OCI-LY7 (cell line): Measurements from ENCODE around the gene MAML3. TPM values are rescaled to one million over a fixed set of nuclear protein-coding genes. Genes with fewer than 3 reads are reported as not detected.

Source experiments
- BruUV-seq: library from RNA; stranded (reverse); fragments of 400-500 nt; replicated peaks from 2 replicates; lab custom pipeline; 2021; lab: Mats Ljungman, UMichigan
- CTCF ChIA-PET: fragments of 300-600 bp; sonication (Branson Sonifier 250); formaldehyde crosslinking; loops from one replicate; lab custom pipeline; 2022; ENCODE audit warnings: antibody characterized with exemption; ENCODE audit not compliant: unreplicated experiment; lab: Charles Lee
- POLR2A ChIA-PET: fragments of 300-600 bp; sonication (Branson Sonifier 250); formaldehyde crosslinking; loops from one replicate; lab custom pipeline; 2022; ENCODE audit warnings: antibody characterized with exemption; lab: Charles Lee
- DNase-seq: peaks from one replicate; pipeline ENCODE4 v3.0.0-alpha.2; 2015; ENCODE audit warnings: low spot score
- H2AFZ ChIP-seq: fragments of 200-600 bp; sonication (generic), shearing (Covaris generic); 2 replicates; pipeline ENCODE4 v1.6.1; 2014; ENCODE audit warnings: mild to moderate bottlenecking, antibody characterized with exemption, low read length, moderate library complexity
- H3K27ac ChIP-seq: fragments of 200-600 bp; sonication (generic); 2 replicates; pipeline ENCODE4 v1.5.1; 2014; ENCODE audit warnings: mixed run types, low read depth, mild to moderate bottlenecking, moderate library complexity, low read length, inconsistent platforms; ENCODE audit not compliant: poor library complexity, severe bottlenecking
- H3K36me3 ChIP-seq: fragments of 200-600 bp; sonication (generic); 2 replicates; pipeline ENCODE4 v1.6.1; 2014; ENCODE audit warnings: mild to moderate bottlenecking, antibody characterized with exemption, low read length, moderate library complexity, mixed read lengths; ENCODE audit not compliant: insufficient read depth
- H3K4me1 ChIP-seq: fragments of 200-600 bp; sonication (generic); 2 replicates; pipeline ENCODE4 v1.5.1; 2014; ENCODE audit warnings: mild to moderate bottlenecking, low read length; ENCODE audit not compliant: insufficient read depth, poor library complexity, severe bottlenecking
- H3K4me2 ChIP-seq: fragments of 200-600 bp; sonication (generic); 2 replicates; pipeline ENCODE4 v1.6.1; 2014; ENCODE audit warnings: mild to moderate bottlenecking, low read length
- H3K4me3 ChIP-seq: fragments of 200-600 bp; sonication (generic); 2 replicates; pipeline ENCODE4 v1.5.1; 2014; ENCODE audit warnings: mild to moderate bottlenecking, low read depth, low read length; ENCODE audit not compliant: poor library complexity, severe bottlenecking
- H3K79me2 ChIP-seq: fragments of 200-600 bp; sonication (generic); 2 replicates; pipeline ENCODE4 v1.6.1; 2016; ENCODE audit warnings: low read depth, mild to moderate bottlenecking, low read length, moderate library complexity, mixed read lengths; ENCODE audit not compliant: insufficient read depth
- H3K9me2 ChIP-seq: fragments of 200-600 bp; sonication (generic); 2 replicates; pipeline ENCODE4 v1.6.1; 2016; ENCODE audit warnings: mild to moderate bottlenecking, low read length, mixed read lengths; ENCODE audit not compliant: insufficient read depth
- H3K9me3 ChIP-seq: fragments of 200-600 bp; sonication (generic); 2 replicates; pipeline ENCODE4 v1.6.1; 2014; ENCODE audit warnings: mild to moderate bottlenecking, mixed run types, low read length, mixed read lengths
- H4K20me1 ChIP-seq: fragments of 200-600 bp; sonication (generic); 2 replicates; pipeline ENCODE4 v1.6.1; 2014; ENCODE audit warnings: mild to moderate bottlenecking, antibody characterized with exemption, low read length, moderate library complexity, mixed read lengths; ENCODE audit not compliant: insufficient read depth
- EZH2phosphoT487 ChIP-seq: fragments of 200-600 bp; sonication (generic); IDR thresholded peaks from 2 replicates; pipeline ENCODE4 v1.6.1; 2018; ENCODE audit warnings: low read depth, borderline replicate concordance, mild to moderate bottlenecking, mixed run types, antibody characterized with exemption, low read length, moderate library complexity, mixed read lengths
- intact Hi-C: fragments of 100-400 bp; cut with micrococcal nuclease; formaldehyde crosslinking; loops from one replicate; pipeline ENCODE4 v1.10.0; 2022; ENCODE audit not compliant: unreplicated experiment
- total RNA-seq, 2 experiments: library from RNA; depleted of rRNA in 1 of 2; stranded (reverse); fragments of >200 nt in 1 of 2; shearing (Covaris generic) in 1 of 2; gene quantifications; 2 replicates each; pipeline ENCODE4 v1.2.3, GENCODE V29; 2014 to 2022
- TF ChIP-seq, protein P1 (sequence below): fragments of 200-600 bp; sonication (generic); conservative IDR thresholded peaks from 2 replicates; pipeline ENCODE4 v1.5.1; 2014; ENCODE audit warnings: mild to moderate bottlenecking, antibody characterized with exemption, low read length, moderate library complexity, mixed read lengths

Gene MAML3
- total RNA-seq, 2 experiments from 2014 or later: 0.80 to 1.2 TPM

DNA sequence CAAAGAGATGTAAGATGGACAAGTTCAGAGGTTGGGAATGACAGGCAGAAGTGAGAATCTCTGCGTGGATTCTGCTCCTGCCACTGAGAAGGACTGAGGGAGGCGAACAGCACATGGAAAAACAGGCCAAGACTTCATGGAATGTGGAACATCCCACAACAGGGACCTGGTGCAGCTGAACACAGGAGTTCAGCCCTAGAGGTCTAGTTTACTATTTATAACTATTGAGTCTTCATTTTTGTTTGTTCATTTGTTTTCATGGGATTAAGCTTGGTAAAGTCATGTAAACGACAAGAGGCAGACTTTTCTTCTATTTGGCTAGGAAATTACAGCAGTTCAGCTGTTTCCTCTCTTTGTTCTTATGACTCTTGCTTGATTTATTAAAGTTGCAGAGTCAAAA is 234.5 kb downstream of the MAML3 start:
- H3K36me3 ChIP-seq: no peaks in the 10 kb centered on the region
- H3K27ac ChIP-seq: no peak overlapping the region
- CTCF ChIA-PET: no interaction called here
- no peaks in the 10 kb centered on the region for H4K20me1 ChIP-seq
- no peaks in the 10 kb centered on the region for H3K9me3 ChIP-seq
- no TSS peak for BruUV-seq
- POLR2A ChIA-PET: no interaction called here
- H3K4me1 ChIP-seq: no peaks in the 10 kb centered on the region
- no peak overlapping the region for H3K4me2 ChIP-seq
- no peak overlapping the region for H3K4me3 ChIP-seq
- no peak for DNase-seq
- no peak for TF ChIP-seq EZH2phosphoT487
- TF ChIP-seq, protein P1, sequence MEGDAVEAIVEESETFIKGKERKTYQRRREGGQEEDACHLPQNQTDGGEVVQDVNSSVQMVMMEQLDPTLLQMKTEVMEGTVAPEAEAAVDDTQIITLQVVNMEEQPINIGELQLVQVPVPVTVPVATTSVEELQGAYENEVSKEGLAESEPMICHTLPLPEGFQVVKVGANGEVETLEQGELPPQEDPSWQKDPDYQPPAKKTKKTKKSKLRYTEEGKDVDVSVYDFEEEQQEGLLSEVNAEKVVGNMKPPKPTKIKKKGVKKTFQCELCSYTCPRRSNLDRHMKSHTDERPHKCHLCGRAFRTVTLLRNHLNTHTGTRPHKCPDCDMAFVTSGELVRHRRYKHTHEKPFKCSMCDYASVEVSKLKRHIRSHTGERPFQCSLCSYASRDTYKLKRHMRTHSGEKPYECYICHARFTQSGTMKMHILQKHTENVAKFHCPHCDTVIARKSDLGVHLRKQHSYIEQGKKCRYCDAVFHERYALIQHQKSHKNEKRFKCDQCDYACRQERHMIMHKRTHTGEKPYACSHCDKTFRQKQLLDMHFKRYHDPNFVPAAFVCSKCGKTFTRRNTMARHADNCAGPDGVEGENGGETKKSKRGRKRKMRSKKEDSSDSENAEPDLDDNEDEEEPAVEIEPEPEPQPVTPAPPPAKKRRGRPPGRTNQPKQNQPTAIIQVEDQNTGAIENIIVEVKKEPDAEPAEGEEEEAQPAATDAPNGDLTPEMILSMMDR: no peak
- no peaks in the 10 kb centered on the region for H3K9me2 ChIP-seq
- H2AFZ ChIP-seq: no peak overlapping the region
- no peaks in the 10 kb centered on the region for H3K79me2 ChIP-seq
- intact Hi-C loops: no loop called here

- no TSS peak for BruUV-seq
- H2AFZ ChIP-seq: no peak overlapping the region
- H3K9me2 ChIP-seq: no peaks in the 10 kb centered on the region
- no peaks in the 10 kb centered on the region for H3K9me3 ChIP-seq
- H3K4me3 ChIP-seq: no peak overlapping the region
- H3K79me2 ChIP-seq: no peaks in the 10 kb centered on the region
- no peak overlapping the region for H3K27ac ChIP-seq
- CTCF ChIA-PET: no interaction called here
- TF ChIP-seq, protein P1: no peak
- no peak for TF ChIP-seq EZH2phosphoT487
- no peak for DNase-seq
- no peaks in the 10 kb centered on the region for H3K36me3 ChIP-seq
- H4K20me1 ChIP-seq: no peaks in the 10 kb centered on the region
- POLR2A ChIA-PET: no interaction called here
- intact Hi-C loops: no loop called here
- no peak overlapping the region for H3K4me2 ChIP-seq
- no peaks in the 10 kb centered on the region for H3K4me1 ChIP-seq
Observed at GRCh38 chr4:139919004-139919403, 235.0 kb downstream of the MAML3 start.

DNA sequence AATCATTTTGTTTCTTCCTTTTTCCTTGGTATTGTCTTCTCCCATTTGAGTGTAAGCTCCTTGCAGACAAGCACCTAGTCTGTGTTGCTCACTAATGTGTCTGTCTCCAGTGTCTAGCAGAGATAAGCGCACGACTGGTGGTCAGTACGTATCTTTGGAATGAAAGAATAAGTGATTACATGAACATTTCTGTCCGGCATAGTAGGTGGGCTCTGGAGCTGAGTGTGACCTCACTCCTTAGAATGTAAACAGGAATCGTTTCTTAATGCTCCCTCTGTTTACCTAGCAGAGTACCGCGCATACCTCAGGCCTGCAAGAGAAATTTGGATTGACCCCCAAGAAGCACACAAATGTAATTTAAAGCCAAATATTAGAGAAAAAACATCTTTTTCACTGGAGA is 235.4 kb downstream of the MAML3 start:
- no peak overlapping the region for H2AFZ ChIP-seq
- no peaks in the 10 kb centered on the region for H3K9me2 ChIP-seq
- ChIA-PET CTCF (no interaction called here), POLR2A (no interaction called here)
- DNase-seq: no peak
- no peak overlapping the region for H3K4me3 ChIP-seq
- no peaks in the 10 kb centered on the region for H3K79me2 ChIP-seq
- H3K9me3 ChIP-seq: no peaks in the 10 kb centered on the region
- H3K36me3 ChIP-seq: no peaks in the 10 kb centered on the region
- no peaks in the 10 kb centered on the region for H4K20me1 ChIP-seq
- no peak overlapping the region for H3K27ac ChIP-seq
- intact Hi-C loops: no loop called here
- TF ChIP-seq, protein P1: no peak
- no peak for TF ChIP-seq EZH2phosphoT487
- no TSS peak for BruUV-seq
- H3K4me1 ChIP-seq: no peaks in the 10 kb centered on the region
- H3K4me2 ChIP-seq: no peak overlapping the region
